Breast epithelium (tissue), 4 donors: Measurements from ENCODE around the gene BABAM2. TPM values are rescaled to one million over a fixed set of nuclear protein-coding genes. Genes with fewer than 3 reads are reported as not detected.

ENCODE experiments used
- DNase-seq, 2 donors: peaks; one replicate each; pipeline ENCODE4 v3.0.0-alpha.2; 2019; ENCODE audit warnings: low spot score in 2 of 2
- H3K27ac ChIP-seq, 2 donors: fragments of 200-600 bp; sonication (generic) in 1 of 2; one replicate each; pipeline ENCODE4 v1.5.1; 2016 to 2019; ENCODE audit warnings: mild to moderate bottlenecking in 1 of 2
- H3K27me3 ChIP-seq, 2 donors: fragments of 200-600 bp; sonication (generic) in 1 of 2; one replicate each; pipeline versions ENCODE4 v1.5.1 to v1.6.0; 2017 to 2019; ENCODE audit warnings: control low read depth in 1 of 2, mild to moderate bottlenecking in 1 of 2
- H3K36me3 ChIP-seq: fragments of 200-600 bp; one replicate; pipeline ENCODE4 v1.5.1; 2019
- H3K4me1 ChIP-seq, 2 donors: fragments of 200-600 bp; sonication (generic); one replicate each; pipeline ENCODE4 v1.5.1; 2016 to 2019; ENCODE audit warnings: control low read depth in 1 of 2
- H3K4me3 ChIP-seq, 3 donors: fragments of 200-600 bp; sonication (generic); 1 replicate in 2 of 3; 2 replicates in 1 of 3; pipeline ENCODE4 v1.5.1; 2016 to 2019; ENCODE audit warnings: mild to moderate bottlenecking in 3 of 3, moderate library complexity in 2 of 3
- H3K9me3 ChIP-seq, 2 donors: fragments of 200-600 bp; sonication (generic) in 1 of 2; one replicate each; pipeline ENCODE4 v1.5.1; 2016 to 2019; ENCODE audit warnings: control low read depth in 1 of 2
- POLR2A ChIP-seq: fragments of 450-650 bp; IDR thresholded peaks from one replicate; pipeline ENCODE4 v1.6.1; 2016; ENCODE audit warnings: antibody characterized with exemption, mild to moderate bottlenecking, moderate library complexity
- POLR2AphosphoS5 ChIP-seq, 3 donors: sonication (generic); formaldehyde crosslinking; IDR thresholded peaks; one replicate each; pipeline ENCODE4 v1.6.1; 2017; ENCODE audit warnings: antibody characterized with exemption in 3 of 3
- intact Hi-C: fragments of 100-400 bp; cut with DNase I; formaldehyde crosslinking; loops from one replicate; pipeline ENCODE4 v1.15.1; 2023; ENCODE audit warnings: low total_unique reads
- total RNA-seq, 3 donors: library from RNA; depleted of rRNA; stranded (reverse); fragments of >200 nt; gene quantifications; one replicate each; pipeline ENCODE4 v1.1.0, GENCODE V29; 2016
- TF ChIP-seq, protein P1 (sequence below), 3 donors: fragments of 450-650 bp; IDR thresholded peaks; one replicate each; pipeline ENCODE4 v1.5.1; 2016 to 2017; ENCODE audit warnings: antibody characterized with exemption in 3 of 3, mild to moderate bottlenecking in 3 of 3, moderate library complexity in 3 of 3

The BABAM2 gene
- total RNA-seq, 3 donors from 2014 or later: 34.7 to 46.2 (median 37.4) TPM

DNA sequence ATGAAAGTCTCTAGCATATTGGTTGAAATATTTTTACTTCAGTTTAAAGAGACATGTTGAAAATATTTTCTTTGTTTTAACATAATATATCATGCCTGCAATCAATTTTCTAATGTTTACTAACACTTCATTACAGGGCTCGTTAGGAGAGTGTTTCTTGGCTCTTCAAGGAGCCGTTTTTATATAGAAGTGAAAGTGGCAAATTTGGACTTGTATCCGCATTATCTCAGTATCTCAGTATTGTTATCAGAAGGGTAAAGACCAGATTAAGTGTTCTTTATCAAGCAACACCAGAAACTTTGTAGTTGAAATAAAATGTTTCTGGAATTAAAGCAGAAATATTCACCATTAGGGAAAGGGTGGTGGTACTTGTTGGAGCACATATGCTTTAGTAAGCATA is 97.8 kb downstream of the BABAM2 start:
- Histone ChIP-seq H3K4me3 (no peak overlapping the region), H3K27ac (no peak overlapping the region), H3K4me1 (no peaks in the 10 kb centered on the region), H3K9me3 (no peaks in the 10 kb centered on the region), H3K36me3 (no peaks in the 10 kb centered on the region), H3K27me3 (no peaks in the 10 kb centered on the region)
- DNase-seq: no peak
- intact Hi-C loops: no loop called here
- no peak for TF ChIP-seq POLR2AphosphoS5 (IDR thresholded peaks at IDR 0.05)
- TF ChIP-seq, protein P1, sequence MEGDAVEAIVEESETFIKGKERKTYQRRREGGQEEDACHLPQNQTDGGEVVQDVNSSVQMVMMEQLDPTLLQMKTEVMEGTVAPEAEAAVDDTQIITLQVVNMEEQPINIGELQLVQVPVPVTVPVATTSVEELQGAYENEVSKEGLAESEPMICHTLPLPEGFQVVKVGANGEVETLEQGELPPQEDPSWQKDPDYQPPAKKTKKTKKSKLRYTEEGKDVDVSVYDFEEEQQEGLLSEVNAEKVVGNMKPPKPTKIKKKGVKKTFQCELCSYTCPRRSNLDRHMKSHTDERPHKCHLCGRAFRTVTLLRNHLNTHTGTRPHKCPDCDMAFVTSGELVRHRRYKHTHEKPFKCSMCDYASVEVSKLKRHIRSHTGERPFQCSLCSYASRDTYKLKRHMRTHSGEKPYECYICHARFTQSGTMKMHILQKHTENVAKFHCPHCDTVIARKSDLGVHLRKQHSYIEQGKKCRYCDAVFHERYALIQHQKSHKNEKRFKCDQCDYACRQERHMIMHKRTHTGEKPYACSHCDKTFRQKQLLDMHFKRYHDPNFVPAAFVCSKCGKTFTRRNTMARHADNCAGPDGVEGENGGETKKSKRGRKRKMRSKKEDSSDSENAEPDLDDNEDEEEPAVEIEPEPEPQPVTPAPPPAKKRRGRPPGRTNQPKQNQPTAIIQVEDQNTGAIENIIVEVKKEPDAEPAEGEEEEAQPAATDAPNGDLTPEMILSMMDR (IDR thresholded peaks at IDR 0.05): no peak

GRCh38 chr2:27988718-27989117 is 98.2 kb downstream of the BABAM2 start:
- Histone ChIP-seq H3K4me1 (no peaks in the 10 kb centered on the region), H3K4me3 (no peak overlapping the region), H3K27me3 (no peaks in the 10 kb centered on the region), H3K27ac (no peak overlapping the region), H3K9me3 (no peaks in the 10 kb centered on the region), H3K36me3 (no peaks in the 10 kb centered on the region)
- intact Hi-C loops: no loop called here
- no peak for TF ChIP-seq POLR2AphosphoS5 (IDR thresholded peaks at IDR 0.05)
- TF ChIP-seq, protein P1 (IDR thresholded peaks at IDR 0.05): no peak
- no peak for TF ChIP-seq POLR2A
- DNase-seq: no peak

DNA sequence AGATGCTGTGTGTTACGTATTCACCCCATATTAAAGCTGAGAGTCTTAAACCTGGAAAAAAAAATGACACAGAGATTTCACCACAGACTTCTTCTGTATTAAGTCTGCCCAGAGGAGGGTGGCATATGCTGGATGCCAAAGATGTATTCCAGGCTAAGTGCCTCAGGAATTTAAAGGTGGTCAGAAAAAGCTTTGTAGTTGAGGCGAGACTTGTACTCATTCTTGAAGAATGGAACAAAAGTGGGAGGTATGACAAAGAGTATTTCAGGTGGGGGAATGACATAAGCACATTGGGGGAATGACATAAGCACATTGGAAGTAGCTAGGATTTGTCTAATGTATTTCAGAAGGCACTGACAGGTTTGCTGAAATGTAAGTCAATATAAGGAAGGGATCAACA is 98.6 kb downstream of the BABAM2 start:
- no peaks in the 10 kb centered on the region for H3K4me1 ChIP-seq
- no peak overlapping the region for H3K27ac ChIP-seq
- TF ChIP-seq POLR2AphosphoS5 (IDR thresholded peaks at IDR 0.05) (no peak), POLR2A (no peak)
- TF ChIP-seq, protein P1 (IDR thresholded peaks at IDR 0.05): no peak
- no peaks in the 10 kb centered on the region for H3K36me3 ChIP-seq
- DNase-seq: no peak
- no peak overlapping the region for H3K4me3 ChIP-seq
- intact Hi-C loops: no loop called here
- no peaks in the 10 kb centered on the region for H3K27me3 ChIP-seq
- no peaks in the 10 kb centered on the region for H3K9me3 ChIP-seq

DNA sequence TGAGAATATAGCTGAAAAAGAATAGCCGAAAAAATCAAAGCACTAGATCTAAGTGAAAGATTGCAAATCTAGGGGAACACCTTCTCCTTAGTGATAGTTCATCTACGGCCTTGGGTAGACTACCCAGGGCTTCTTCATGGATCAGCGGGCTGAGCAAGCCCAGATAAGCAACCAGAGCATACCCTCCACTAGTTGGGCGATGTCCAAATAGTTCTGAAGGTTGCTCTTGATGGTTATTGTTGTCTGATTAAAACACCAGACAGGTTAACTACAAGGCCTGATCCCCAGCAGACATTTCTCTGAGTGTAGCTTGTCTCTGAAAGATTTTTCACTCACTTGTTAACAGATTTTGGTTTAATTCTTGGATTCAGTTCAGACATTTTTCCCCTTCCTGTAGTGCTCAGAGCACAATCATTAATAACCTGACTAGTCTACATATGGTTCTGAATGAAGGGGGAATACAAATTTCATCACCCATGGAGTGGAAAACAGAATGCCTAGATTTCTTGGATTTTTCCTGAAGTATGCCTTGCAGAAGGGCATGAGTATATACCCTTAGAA is 99.6 kb downstream of the BABAM2 start:
- Histone ChIP-seq H3K4me3 (no peak overlapping the region), H3K36me3 (no peaks in the 10 kb centered on the region), H3K27ac (no peak overlapping the region), H3K4me1 (no peaks in the 10 kb centered on the region), H3K27me3 (no peaks in the 10 kb centered on the region), H3K9me3 (no peaks in the 10 kb centered on the region)
- DNase-seq: no peak
- TF ChIP-seq POLR2A (no peak), POLR2AphosphoS5 (IDR thresholded peaks at IDR 0.05) (no peak)
- TF ChIP-seq, protein P1 (IDR thresholded peaks at IDR 0.05): no peak
- intact Hi-C loops: no loop called here

DNA sequence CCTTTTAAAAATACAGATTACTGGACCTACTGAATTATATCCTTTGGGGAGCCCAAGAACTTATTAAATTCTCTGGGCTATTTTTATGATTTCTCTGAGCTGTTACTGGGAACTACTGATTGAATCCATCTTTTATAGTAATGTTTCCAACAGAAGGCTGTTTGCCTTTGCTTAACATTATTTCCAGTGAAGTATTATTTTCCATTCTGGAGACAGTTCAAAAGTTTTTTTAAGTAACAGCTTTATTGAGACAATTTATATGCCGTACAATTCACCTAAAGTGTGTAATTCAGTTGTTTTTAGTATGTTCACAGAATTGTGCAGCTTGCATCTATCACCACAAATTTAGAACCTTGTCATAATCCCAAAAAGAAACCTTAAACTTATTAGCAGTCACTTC is 100.6 kb downstream of the BABAM2 start:
- intact Hi-C loops: no loop called here
- Histone ChIP-seq H3K4me1 (no peaks in the 10 kb centered on the region), H3K27me3 (no peaks in the 10 kb centered on the region), H3K4me3 (no peak overlapping the region), H3K36me3 (no peaks in the 10 kb centered on the region), H3K27ac (no peak overlapping the region), H3K9me3 (no peaks in the 10 kb centered on the region)
- TF ChIP-seq POLR2A: no peak
- TF ChIP-seq, protein P1 (IDR thresholded peaks at IDR 0.05): no peak
- DNase-seq: no peak
